ENCODE results near the gene KLRC1. TPM values are rescaled to one million over a fixed set of nuclear protein-coding genes. Genes with fewer than 3 reads are reported as not detected.
"Not testable (repeated sequence)": the region's sequence is repeated elsewhere in the genome, so short reads cannot be mapped to it uniquely, and the experiment has no call there.

The KLRC1 gene
- total RNA-seq, 2 experiments from 2014 or later: not detected

GRCh38 chr12:10497602-10498001 is 44.4 kb upstream of the KLRC1 start:
- H3K36me3 ChIP-seq (ENCODE audit: insufficient read depth, low read length): no peaks in the 10 kb centered on the region
- ChIA-PET CTCF (no interaction called here), POLR2A (no interaction called here)
- H3K27ac ChIP-seq (ENCODE audit: low read depth in 1 of 2, low read length in 2 of 2): no peak overlapping the region
- Mint-ChIP-seq H3K27me3 (peaks cover 30% of the 10 kb centered on the region), H3K27ac (no peak overlapping the region), H3K4me1 (ENCODE audit: low read depth) (no peaks in the 10 kb centered on the region), H3K36me3 (ENCODE audit: low read depth) (no peaks in the 10 kb centered on the region), H3K9me3 (no peaks in the 10 kb centered on the region), H3K4me3 (no peak overlapping the region)
- no peak for ATAC-seq (ENCODE audit: poor library complexity)
- peak in 2 of 14 experiments; percentile 1 to 80 for DNase-seq
- H3K27me3 ChIP-seq (ENCODE audit: control insufficient read depth in 1 of 2, insufficient read depth in 2 of 2, low read length in 2 of 2): no peaks in the 10 kb centered on the region
- no peaks in the 10 kb centered on the region for H3K4me1 ChIP-seq (ENCODE audit: insufficient read depth, low read length)
- intact Hi-C loops (cut with DNase I, micrococcal nuclease): no loop called here
- TF ChIP-seq, protein P1, sequence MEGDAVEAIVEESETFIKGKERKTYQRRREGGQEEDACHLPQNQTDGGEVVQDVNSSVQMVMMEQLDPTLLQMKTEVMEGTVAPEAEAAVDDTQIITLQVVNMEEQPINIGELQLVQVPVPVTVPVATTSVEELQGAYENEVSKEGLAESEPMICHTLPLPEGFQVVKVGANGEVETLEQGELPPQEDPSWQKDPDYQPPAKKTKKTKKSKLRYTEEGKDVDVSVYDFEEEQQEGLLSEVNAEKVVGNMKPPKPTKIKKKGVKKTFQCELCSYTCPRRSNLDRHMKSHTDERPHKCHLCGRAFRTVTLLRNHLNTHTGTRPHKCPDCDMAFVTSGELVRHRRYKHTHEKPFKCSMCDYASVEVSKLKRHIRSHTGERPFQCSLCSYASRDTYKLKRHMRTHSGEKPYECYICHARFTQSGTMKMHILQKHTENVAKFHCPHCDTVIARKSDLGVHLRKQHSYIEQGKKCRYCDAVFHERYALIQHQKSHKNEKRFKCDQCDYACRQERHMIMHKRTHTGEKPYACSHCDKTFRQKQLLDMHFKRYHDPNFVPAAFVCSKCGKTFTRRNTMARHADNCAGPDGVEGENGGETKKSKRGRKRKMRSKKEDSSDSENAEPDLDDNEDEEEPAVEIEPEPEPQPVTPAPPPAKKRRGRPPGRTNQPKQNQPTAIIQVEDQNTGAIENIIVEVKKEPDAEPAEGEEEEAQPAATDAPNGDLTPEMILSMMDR (IDR thresholded peaks at IDR 0.05): no peak
- H3K4me3 ChIP-seq (ENCODE audit: low read length): no peak overlapping the region
- H3K9me3 ChIP-seq (ENCODE audit: control insufficient read depth in 1 of 2, insufficient read depth in 1 of 2, low read length in 2 of 2): no peaks in the 10 kb centered on the region

DNA sequence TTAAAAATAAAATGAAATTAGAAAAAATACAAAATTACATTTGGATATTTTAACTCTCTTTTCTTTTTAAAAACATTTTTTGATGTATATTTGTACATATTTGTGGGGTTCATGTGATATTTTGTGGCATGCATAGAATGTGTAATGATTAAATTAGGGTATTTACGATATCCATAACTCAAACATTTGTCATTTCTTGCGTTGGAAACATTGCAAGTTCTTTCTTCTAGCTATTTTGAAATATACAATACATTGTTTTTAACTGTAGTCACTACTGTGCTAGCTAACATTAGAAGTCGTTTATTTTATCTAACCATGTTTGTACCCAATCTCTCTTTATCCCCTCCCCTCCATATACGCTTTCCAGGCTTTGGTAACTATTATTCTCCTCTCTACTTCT is 38.6 kb upstream of the KLRC1 start:
- H3K36me3 Mint-ChIP-seq (ENCODE audit: low read depth): no peaks in the 10 kb centered on the region
- ATAC-seq (ENCODE audit: poor library complexity): no peak
- no peak for DNase-seq
- H3K4me3 Mint-ChIP-seq: no peak overlapping the region
- H3K27ac Mint-ChIP-seq: no peak overlapping the region
- ChIA-PET CTCF (no interaction called here), POLR2A (no interaction called here)
- peaks cover 2% of the 10 kb centered on the region for H3K9me3 Mint-ChIP-seq
- TF ChIP-seq, protein P1 (IDR thresholded peaks at IDR 0.05): no peak
- no peaks in the 10 kb centered on the region for H3K9me3 ChIP-seq (ENCODE audit: control insufficient read depth in 1 of 2, insufficient read depth in 1 of 2, low read length in 2 of 2)
- H3K27me3 ChIP-seq (ENCODE audit: control insufficient read depth in 1 of 2, insufficient read depth in 2 of 2, low read length in 2 of 2): no peaks in the 10 kb centered on the region
- peaks cover 8% of the 10 kb centered on the region for H3K27me3 Mint-ChIP-seq
- H3K4me1 Mint-ChIP-seq (ENCODE audit: low read depth): no peaks in the 10 kb centered on the region
- H3K4me3 ChIP-seq (ENCODE audit: low read length): no peak overlapping the region
- H3K27ac ChIP-seq (ENCODE audit: low read depth in 1 of 2, low read length in 2 of 2): no peak overlapping the region
- no peaks in the 10 kb centered on the region for H3K36me3 ChIP-seq (ENCODE audit: insufficient read depth, low read length)
- intact Hi-C loops (cut with DNase I, micrococcal nuclease): no loop called here
- H3K4me1 ChIP-seq (ENCODE audit: insufficient read depth, low read length): no peaks in the 10 kb centered on the region

GRCh38 chr12:10487328-10487727 is 34.2 kb upstream of the KLRC1 start:
- H3K27ac ChIP-seq (ENCODE audit: low read depth in 1 of 2, low read length in 2 of 2); H3K36me3 Mint-ChIP-seq (ENCODE audit: low read depth); DNase-seq; H3K27me3 ChIP-seq (ENCODE audit: control insufficient read depth in 1 of 2, insufficient read depth in 2 of 2, low read length in 2 of 2); H3K4me3 ChIP-seq (ENCODE audit: low read length); intact Hi-C loops (cut with DNase I, micrococcal nuclease); H3K27me3 Mint-ChIP-seq; ATAC-seq (ENCODE audit: poor library complexity); H3K36me3 ChIP-seq (ENCODE audit: insufficient read depth, low read length); H3K27ac Mint-ChIP-seq; H3K9me3 Mint-ChIP-seq; H3K9me3 ChIP-seq (ENCODE audit: control insufficient read depth in 1 of 2, insufficient read depth in 1 of 2, low read length in 2 of 2); POLR2A ChIA-PET; CTCF ChIA-PET; H3K4me3 Mint-ChIP-seq; H3K4me1 Mint-ChIP-seq (ENCODE audit: low read depth); H3K4me1 ChIP-seq (ENCODE audit: insufficient read depth, low read length): not testable (repeated sequence)

GRCh38 chr12:10481901-10482300 is 28.7 kb upstream of the KLRC1 start:
- H3K4me3 ChIP-seq (ENCODE audit: low read length); intact Hi-C loops (cut with DNase I, micrococcal nuclease); CTCF ChIA-PET; H3K27me3 ChIP-seq (ENCODE audit: control insufficient read depth in 1 of 2, insufficient read depth in 2 of 2, low read length in 2 of 2); ATAC-seq (ENCODE audit: poor library complexity); POLR2A ChIA-PET; H3K36me3 ChIP-seq (ENCODE audit: insufficient read depth, low read length); H3K4me3 Mint-ChIP-seq; H3K36me3 Mint-ChIP-seq (ENCODE audit: low read depth); H3K27ac Mint-ChIP-seq; H3K27me3 Mint-ChIP-seq; H3K4me1 Mint-ChIP-seq (ENCODE audit: low read depth); H3K9me3 Mint-ChIP-seq; H3K27ac ChIP-seq (ENCODE audit: low read depth in 1 of 2, low read length in 2 of 2); H3K4me1 ChIP-seq (ENCODE audit: insufficient read depth, low read length): not testable (repeated sequence)
- H3K9me3 ChIP-seq (ENCODE audit: control insufficient read depth in 1 of 2, insufficient read depth in 1 of 2, low read length in 2 of 2): peaks cover 0 to 11% of the 10 kb centered on the region in 2 experiments
- peak in 1 of 14 experiments; percentile 69 for DNase-seq

DNA sequence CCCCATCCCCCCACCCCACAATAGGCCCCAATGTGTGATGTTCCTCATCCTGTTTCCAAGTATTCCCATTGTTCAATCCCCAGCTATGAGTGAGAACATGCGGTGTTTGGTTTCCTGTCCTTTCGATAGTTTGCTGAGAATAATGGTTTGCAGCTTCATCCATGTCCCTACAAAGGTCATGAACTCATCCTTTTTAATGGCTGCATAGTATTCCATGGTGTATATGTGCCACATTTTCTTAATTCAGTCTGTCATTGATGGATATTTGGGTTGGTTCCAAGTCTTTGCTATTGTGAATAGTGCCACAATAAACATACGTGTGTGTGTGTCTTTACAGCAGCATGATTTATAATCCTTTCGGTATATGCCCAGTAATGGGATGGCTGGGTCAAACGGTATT is 19.6 kb upstream of the KLRC1 start:
- H3K4me3 ChIP-seq (ENCODE audit: low read length); H3K27me3 ChIP-seq (ENCODE audit: control insufficient read depth in 1 of 2, insufficient read depth in 2 of 2, low read length in 2 of 2); H3K36me3 ChIP-seq (ENCODE audit: insufficient read depth, low read length); H3K27me3 Mint-ChIP-seq; H3K4me1 ChIP-seq (ENCODE audit: insufficient read depth, low read length); DNase-seq; intact Hi-C loops (cut with DNase I, micrococcal nuclease); H3K9me3 ChIP-seq (ENCODE audit: control insufficient read depth in 1 of 2, insufficient read depth in 1 of 2, low read length in 2 of 2); ATAC-seq (ENCODE audit: poor library complexity); H3K27ac ChIP-seq (ENCODE audit: low read depth in 1 of 2, low read length in 2 of 2); H3K27ac Mint-ChIP-seq; H3K4me3 Mint-ChIP-seq; H3K36me3 Mint-ChIP-seq (ENCODE audit: low read depth); H3K4me1 Mint-ChIP-seq (ENCODE audit: low read depth); H3K9me3 Mint-ChIP-seq; POLR2A ChIA-PET; CTCF ChIA-PET: not testable (repeated sequence)
